HCT116 (cell line): ENCODE measurements around the gene C3orf20. TPM values are rescaled to one million over a fixed set of nuclear protein-coding genes. Genes with fewer than 3 reads are reported as not detected.
A peak's percentile ranks its signal among the peaks of the same experiment; 100 is the strongest.

Experiments used
- ATAC-seq: fragments of 200-7000 bp; cut with Tn5 transposase; 2 replicates; pipeline ENCODE4 v1.9.1; 2020; ENCODE audit warnings: mild to moderate bottlenecking, moderate library complexity
- BruUV-seq: library from RNA; stranded (reverse); fragments of 400-500 nt; replicated peaks from 2 replicates; lab custom pipeline; 2021; lab: Mats Ljungman, UMichigan
- CTCF ChIA-PET: fragments of 300-600 bp; sonication (Branson Sonifier 250); formaldehyde crosslinking; loops from one replicate; lab custom pipeline; 2021; ENCODE audit warnings: antibody characterized with exemption; lab: Charles Lee
- POLR2A ChIA-PET: fragments of 300-600, 350-600 bp; sonication (Branson Sonifier 250); formaldehyde crosslinking; loops from one replicate; lab custom pipeline; 2021; ENCODE audit warnings: antibody characterized with exemption; lab: Charles Lee
- RAD21 ChIA-PET, 2 experiments: fragments of 300-600 bp; sonication (Branson Sonifier 250); formaldehyde crosslinking; loops; one replicate each; lab custom pipeline; 2023; ENCODE audit warnings: low total read pairs in 2 of 2; ENCODE audit not compliant: uncharacterized antibody in 2 of 2, unreplicated experiment in 2 of 2, low non-redundant PET in 1 of 2; lab: Charles Lee
- DNase-seq: peaks from one replicate; pipeline ENCODE4 v3.0.0-alpha.2; 2010; ENCODE audit warnings: low read depth, low spot score
- H2AFZ ChIP-seq: fragments of 200-600 bp; shearing (Covaris generic), sonication (generic); 2 replicates; pipeline ENCODE4 v1.6.1; 2017; ENCODE audit warnings: low read depth, mixed run types, mixed read lengths, antibody characterized with exemption, low read length; ENCODE audit not compliant: poor library complexity, severe bottlenecking
- H3K27ac ChIP-seq: 2 replicates; pipeline ENCODE4 v1.5.1; 2012; ENCODE audit warnings: low read depth, low read length
- H3K27me3 ChIP-seq: fragments of 200-600 bp; sonication (generic); 2 replicates; pipeline ENCODE4 v1.6.1; 2016; ENCODE audit warnings: mixed run types, low read length, mixed read lengths; ENCODE audit not compliant: insufficient read depth
- H3K36me3 ChIP-seq, 2 experiments: fragments of 200-500 bp in 1 of 2; fragments of 200-600 bp in 1 of 2; sonication (Bioruptor generic) in 1 of 2; sonication (generic) in 1 of 2; 2 replicates each; pipeline versions ENCODE4 v1.5.1 to v1.6.1; 2014 to 2016; ENCODE audit warnings: low read length in 2 of 2, inconsistent platforms in 1 of 2, mixed read lengths in 1 of 2, mixed run types in 1 of 2; ENCODE audit not compliant: insufficient read depth in 2 of 2, control insufficient read depth in 1 of 2
- H3K4me1 ChIP-seq, 2 experiments: fragments of 200-600 bp in 1 of 2; sonication (generic) in 1 of 2; 2 replicates each; pipeline versions ENCODE4 v1.5.1 to v1.6.1; 2012 to 2017; ENCODE audit warnings: low read length in 2 of 2, inconsistent platforms in 1 of 2, mild to moderate bottlenecking in 1 of 2, mixed read lengths in 1 of 2, mixed run types in 1 of 2, moderate library complexity in 1 of 2; ENCODE audit not compliant: insufficient read depth in 2 of 2, control insufficient read depth in 1 of 2
- H3K4me2 ChIP-seq: fragments of 200-600 bp; sonication (generic); 2 replicates; pipeline ENCODE4 v1.6.1; 2017; ENCODE audit warnings: mixed run types, low read length, mixed read lengths
- H3K4me3 ChIP-seq, 2 experiments: fragments of 200-600 bp in 1 of 2; sonication (generic) in 1 of 2; replicated peaks in 1 of 2; 2 replicates each; pipeline ENCODE4 v1.5.1; 2011 to 2016; ENCODE audit warnings: low read length in 2 of 2, control low read depth in 1 of 2, low read depth in 1 of 2, mild to moderate bottlenecking in 1 of 2, mixed read lengths in 1 of 2, mixed run types in 1 of 2
- H3K79me2 ChIP-seq: fragments of 200-600 bp; sonication (generic); 2 replicates; pipeline ENCODE4 v1.6.1; 2017; ENCODE audit warnings: mild to moderate bottlenecking, mixed run types, low read length, moderate library complexity, mixed read lengths; ENCODE audit not compliant: insufficient read depth
- H3K9ac ChIP-seq: fragments of 200-600 bp; sonication (generic); 2 replicates; pipeline ENCODE4 v1.6.1; 2016; ENCODE audit warnings: low read length, mixed read lengths
- H3K9me2 ChIP-seq: fragments of 200-600 bp; sonication (generic), shearing (Covaris generic); 2 replicates; pipeline ENCODE4 v1.6.1; 2017; ENCODE audit warnings: mixed run types, mild to moderate bottlenecking, moderate library complexity; ENCODE audit not compliant: insufficient read depth
- H3K9me3 ChIP-seq, 2 experiments: fragments of 200-500 bp in 1 of 2; fragments of 200-600 bp in 1 of 2; sonication (Bioruptor generic) in 1 of 2; sonication (generic) in 1 of 2; 2 replicates each; pipeline ENCODE4 v1.6.1; 2014 to 2017; ENCODE audit warnings: low read length in 2 of 2, mixed read lengths in 2 of 2, inconsistent platforms in 1 of 2, low read depth in 1 of 2, mild to moderate bottlenecking in 1 of 2, mixed run types in 1 of 2, moderate library complexity in 1 of 2; ENCODE audit not compliant: control insufficient read depth in 1 of 2, insufficient read depth in 1 of 2
- H4K20me1 ChIP-seq: fragments of 200-600 bp; sonication (generic), shearing (Covaris generic); 2 replicates; pipeline ENCODE4 v1.6.1; 2017; ENCODE audit warnings: mixed run types, mild to moderate bottlenecking, moderate library complexity; ENCODE audit not compliant: insufficient read depth
- CBX3 ChIP-seq: IDR thresholded peaks from 2 replicates; pipeline ENCODE4 v1.6.1; 2012; ENCODE audit warnings: low read depth
- CEBPB ChIP-seq: IDR thresholded peaks from 2 replicates; pipeline ENCODE4 v1.6.1; 2012; ENCODE audit warnings: low read depth
- EGR1 ChIP-seq: IDR thresholded peaks from 2 replicates; pipeline ENCODE4 v1.6.1; 2012; ENCODE audit warnings: low read depth
- EZH2 ChIP-seq: fragments of 200-600 bp; sonication (generic); IDR thresholded peaks from 2 replicates; pipeline ENCODE4 v1.6.1; 2017; ENCODE audit warnings: antibody characterized with exemption, mixed run types
- EZH2phosphoT487 ChIP-seq: fragments of 200-600 bp; IDR thresholded peaks from 2 replicates; pipeline ENCODE4 v1.6.1; 2018; ENCODE audit warnings: antibody characterized with exemption, borderline replicate concordance
- MAX ChIP-seq: IDR thresholded peaks from 2 replicates; pipeline ENCODE4 v1.6.1; 2012
- REST ChIP-seq: IDR thresholded peaks from 2 replicates; pipeline ENCODE4 v1.6.1; 2012; ENCODE audit warnings: low read depth
- SP1 ChIP-seq: IDR thresholded peaks from 2 replicates; pipeline ENCODE4 v1.6.1; 2012; ENCODE audit warnings: low read depth
- SRF ChIP-seq: IDR thresholded peaks from 2 replicates; pipeline ENCODE4 v1.6.1; 2012; ENCODE audit warnings: low read depth
- ZFX ChIP-seq: fragments of 450-650 bp; IDR thresholded peaks from 2 replicates; pipeline ENCODE4 v1.6.1; 2017
- intact Hi-C: fragments of 100-400 bp; cut with micrococcal nuclease; formaldehyde crosslinking; loops from 2 replicates; pipeline ENCODE4 v1.10.0; 2022
- total RNA-seq: library from RNA; stranded (reverse); gene quantifications from one replicate; pipeline ENCODE4 v1.2.1, GENCODE V29; 2021; ENCODE audit not compliant: unreplicated experiment
- TF ChIP-seq, protein P1 (sequence below), 3 experiments: fragments of 200-600 bp in 1 of 3; sonication (generic) in 1 of 3; IDR thresholded peaks in 2 of 3; conservative IDR thresholded peaks in 1 of 3; 2 replicates each; pipeline ENCODE4 v1.5.1; 2012 to 2017; ENCODE audit warnings: low read depth in 2 of 3, low read length in 2 of 3, antibody characterized with exemption in 1 of 3, borderline replicate concordance in 1 of 3, control low read depth in 1 of 3, mild to moderate bottlenecking in 1 of 3, mixed read lengths in 1 of 3, mixed run types in 1 of 3, moderate library complexity in 1 of 3; ENCODE audit not compliant: insufficient read depth in 1 of 3

The C3orf20 gene
- total RNA-seq, 1 experiment from 2014 or later = 0.20 TPM

- no peak overlapping the region for H2AFZ ChIP-seq
- peak overlapping the region; percentile 62 for H3K4me2 ChIP-seq
- H3K27me3 ChIP-seq = no peaks in the 10 kb centered on the region
- TF ChIP-seq MAX = no peak
- TF ChIP-seq, all 23 proteins: peak for 0
- peak; percentile 38 for ATAC-seq
- ChIA-PET CTCF (interaction anchor here (1.2 kb wide), 1 partner anchor 28 kb away, joined by 3 read pairs; no protein-coding TSS in a partner anchor), POLR2A (no interaction called here), RAD21 (no interaction called here)
- no peak for DNase-seq
- Histone ChIP-seq H3K9me2 (no peaks in the 10 kb centered on the region), H3K4me1 (peaks cover 8 to 29% of the 10 kb centered on the region in 2 experiments; a peak in 3 of 4 replicates), H3K27ac (no peak overlapping the region; the same call in 1 of the 2 replicates), H3K79me2 (no peaks in the 10 kb centered on the region), H3K4me3 (no peak overlapping the region), H3K9me3 (no peaks in the 10 kb centered on the region), H4K20me1 (no peaks in the 10 kb centered on the region), H3K9ac (no peak overlapping the region), H3K36me3 (no peaks in the 10 kb centered on the region)
- no TSS peak for BruUV-seq
- intact Hi-C loops = no loop called here
Measured at GRCh38 chr3:14803981-14804834, 129.3 kb downstream of the C3orf20 start.

- DNase-seq (no peak), ATAC-seq (no peak)
- Histone ChIP-seq H3K27ac (no peak overlapping the region), H3K9me3 (no peaks in the 10 kb centered on the region), H3K36me3 (no peaks in the 10 kb centered on the region), H3K4me2 (peak overlapping the region; percentile 42; the same call in 1 of the 2 replicates), H3K9ac (no peak overlapping the region), H2AFZ (no peak overlapping the region), H3K27me3 (no peaks in the 10 kb centered on the region), H4K20me1 (no peaks in the 10 kb centered on the region), H3K4me1 (peaks cover 8 to 29% of the 10 kb centered on the region in 2 experiments; a peak in 3 of 4 replicates), H3K9me2 (no peaks in the 10 kb centered on the region), H3K4me3 (no peak overlapping the region), H3K79me2 (no peaks in the 10 kb centered on the region)
- POLR2A ChIA-PET = no interaction called here
- no TSS peak for BruUV-seq
- CTCF ChIA-PET = interaction anchor here (1.2 kb wide), 1 partner anchor 27 kb away, joined by 3 read pairs; no protein-coding TSS in a partner anchor
- intact Hi-C loops = loop anchor here (5.0 kb wide), 1 partner anchor 92 kb away; no protein-coding TSS in a partner anchor
- RAD21 ChIA-PET = no interaction called here
- no peak for TF ChIP-seq CBX3
- TF ChIP-seq, protein P1, sequence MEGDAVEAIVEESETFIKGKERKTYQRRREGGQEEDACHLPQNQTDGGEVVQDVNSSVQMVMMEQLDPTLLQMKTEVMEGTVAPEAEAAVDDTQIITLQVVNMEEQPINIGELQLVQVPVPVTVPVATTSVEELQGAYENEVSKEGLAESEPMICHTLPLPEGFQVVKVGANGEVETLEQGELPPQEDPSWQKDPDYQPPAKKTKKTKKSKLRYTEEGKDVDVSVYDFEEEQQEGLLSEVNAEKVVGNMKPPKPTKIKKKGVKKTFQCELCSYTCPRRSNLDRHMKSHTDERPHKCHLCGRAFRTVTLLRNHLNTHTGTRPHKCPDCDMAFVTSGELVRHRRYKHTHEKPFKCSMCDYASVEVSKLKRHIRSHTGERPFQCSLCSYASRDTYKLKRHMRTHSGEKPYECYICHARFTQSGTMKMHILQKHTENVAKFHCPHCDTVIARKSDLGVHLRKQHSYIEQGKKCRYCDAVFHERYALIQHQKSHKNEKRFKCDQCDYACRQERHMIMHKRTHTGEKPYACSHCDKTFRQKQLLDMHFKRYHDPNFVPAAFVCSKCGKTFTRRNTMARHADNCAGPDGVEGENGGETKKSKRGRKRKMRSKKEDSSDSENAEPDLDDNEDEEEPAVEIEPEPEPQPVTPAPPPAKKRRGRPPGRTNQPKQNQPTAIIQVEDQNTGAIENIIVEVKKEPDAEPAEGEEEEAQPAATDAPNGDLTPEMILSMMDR (IDR thresholded peaks at IDR 0.05 in 2 of 3, conservative IDR thresholded peaks at IDR 0.05 in 1 of 3; ENCODE audit: borderline replicate concordance in 1 of 3, insufficient read depth in 1 of 3, low read depth in 2 of 3, low read length in 2 of 3) = no peak
- TF ChIP-seq SRF = no peak
- no peak for TF ChIP-seq REST
- TF ChIP-seq EGR1 = no peak
- TF ChIP-seq EZH2 = no peak
- no peak for TF ChIP-seq SP1
- no peak for TF ChIP-seq ZFX
- no peak for TF ChIP-seq EZH2phosphoT487
- TF ChIP-seq CEBPB = no peak
Measured at GRCh38 chr3:14804835-14805780, 130.2 kb downstream of the C3orf20 start.
